HG03135 (cell line): ENCODE measurements around the gene MORN3.
A peak's percentile ranks its signal among the peaks of the same experiment; 100 is the strongest.
"Not testable (repeated sequence)": the region's sequence is repeated elsewhere in the genome, so short reads cannot be mapped to it uniquely, and the experiment has no call there.

Source experiments
- ATAC-seq: cut with Tn5 transposase; IDR thresholded peaks from one replicate; pipeline ENCODE4 v1.9.1; 2021; ENCODE audit warnings: mild to moderate bottlenecking, moderate library complexity; ENCODE audit not compliant: unreplicated experiment

Gene MORN3

DNA sequence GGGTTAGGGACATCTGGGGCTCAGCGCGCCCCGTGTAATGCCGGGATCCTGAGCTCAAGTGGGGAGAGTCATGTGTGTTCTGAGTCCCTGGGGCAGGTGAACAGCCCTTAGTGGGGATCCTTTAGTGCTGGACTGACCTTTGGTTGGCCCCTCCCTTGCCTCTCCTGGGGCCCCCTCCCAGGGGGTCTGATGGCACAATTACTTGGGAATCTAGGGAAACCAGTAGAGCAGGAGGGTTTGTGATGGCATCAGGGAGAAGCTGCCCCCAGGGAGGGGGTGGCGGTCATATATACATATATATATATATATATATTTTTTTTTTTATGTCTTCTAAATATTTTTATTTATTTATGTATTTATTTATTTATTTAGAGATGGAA is at the start of gene MORN3:
Gene MORN3 (minus strand): TSS at position 134 of the 380 bp plus-strand sequence. CDS start 171 bp downstream, outside the sequence.
- ATAC-seq, result no peak

DNA sequence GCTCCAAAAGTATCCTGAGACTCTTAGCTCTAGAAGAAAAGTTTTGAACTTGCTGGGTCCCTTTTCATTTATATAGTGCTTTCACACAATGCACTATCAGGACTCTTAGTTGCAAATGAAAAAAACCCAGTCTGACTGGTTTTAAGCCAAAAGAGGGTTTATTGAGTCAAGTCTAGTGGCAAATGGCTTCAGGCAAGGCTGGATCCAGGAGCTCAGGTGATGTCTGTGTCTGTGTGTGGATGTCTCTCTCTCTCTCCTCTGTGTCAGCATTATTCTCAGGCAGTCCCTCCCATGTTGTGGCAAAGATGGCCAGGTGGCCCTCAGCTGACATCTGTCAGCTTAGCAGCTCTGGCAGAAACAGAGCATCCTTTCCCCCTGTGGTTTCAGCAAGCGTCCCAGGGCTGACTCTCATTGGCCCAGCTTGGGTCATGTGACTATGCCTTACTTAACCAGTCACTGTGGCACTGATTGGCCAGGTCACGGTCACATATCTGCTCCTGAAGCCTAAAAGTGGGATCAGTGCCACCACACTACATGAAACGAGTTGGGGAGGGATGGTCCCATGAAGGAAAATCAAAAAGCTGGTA is 49.3 kb upstream of the MORN3 start:
- ATAC-seq, result no peak

DNA sequence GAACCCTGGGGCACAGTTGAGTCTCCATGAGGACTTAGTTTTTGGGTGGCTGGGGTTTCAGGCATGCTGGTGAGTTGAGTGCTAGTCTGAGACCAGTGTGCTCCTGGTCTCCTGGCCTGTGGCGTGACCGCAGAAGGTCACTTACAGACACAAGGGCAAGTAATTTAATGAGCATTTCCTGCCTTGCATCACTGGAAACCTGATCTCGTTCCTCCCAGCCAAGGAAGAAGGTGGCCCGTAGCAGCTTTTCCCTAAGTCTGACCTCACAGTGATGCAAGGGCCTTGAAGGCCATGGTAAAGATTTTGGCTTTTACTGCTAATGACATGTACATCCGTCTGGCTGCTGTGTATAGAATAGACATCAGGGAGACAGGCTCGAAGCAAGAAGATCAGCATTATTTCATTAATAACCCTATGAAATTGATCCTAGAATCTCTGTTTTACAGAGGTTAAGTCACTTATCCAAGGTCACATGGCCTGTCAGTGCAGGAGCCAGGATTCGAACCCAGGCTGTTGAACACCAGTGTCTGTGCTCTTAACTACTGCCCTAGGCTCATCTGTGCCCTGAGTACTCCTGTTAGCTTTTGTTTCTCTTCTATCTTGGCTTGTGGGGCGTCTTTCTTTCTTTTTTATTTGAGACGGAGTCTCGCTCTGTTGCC is 47.7 kb upstream of the MORN3 start:
- ATAC-seq, result no peak

- ATAC-seq, result no peak
These were observed 46.5 kb upstream of the MORN3 start for GRCh38 chr12:121715862-121716435.

DNA sequence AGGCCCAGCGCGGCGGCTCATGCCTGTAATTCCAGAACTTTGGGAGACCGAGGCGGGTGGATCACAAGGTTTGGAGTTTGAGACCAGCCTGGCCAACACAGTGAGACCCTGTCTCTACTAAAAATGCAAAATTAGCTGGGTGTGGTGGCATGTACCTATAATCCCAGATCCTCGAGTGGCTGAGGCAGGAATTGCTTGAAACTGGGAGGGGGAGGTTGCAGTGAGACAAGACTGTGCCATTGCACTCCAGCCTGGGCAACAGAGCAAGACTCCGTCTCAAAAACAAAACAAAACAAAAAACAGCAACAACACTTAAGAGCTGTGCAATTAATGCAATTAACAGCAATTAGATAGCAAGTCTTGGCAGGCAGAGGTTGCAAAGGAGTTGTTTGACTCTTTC is 45.6 kb upstream of the MORN3 start:
- ATAC-seq, result not testable (repeated sequence)

GRCh38 chr12:121713793-121714192 is 44.3 kb upstream of the MORN3 start:
- ATAC-seq, result no peak

- ATAC-seq, result no peak
These were observed 43.9 kb upstream of the MORN3 start for GRCh38 chr12:121713257-121713777.

DNA sequence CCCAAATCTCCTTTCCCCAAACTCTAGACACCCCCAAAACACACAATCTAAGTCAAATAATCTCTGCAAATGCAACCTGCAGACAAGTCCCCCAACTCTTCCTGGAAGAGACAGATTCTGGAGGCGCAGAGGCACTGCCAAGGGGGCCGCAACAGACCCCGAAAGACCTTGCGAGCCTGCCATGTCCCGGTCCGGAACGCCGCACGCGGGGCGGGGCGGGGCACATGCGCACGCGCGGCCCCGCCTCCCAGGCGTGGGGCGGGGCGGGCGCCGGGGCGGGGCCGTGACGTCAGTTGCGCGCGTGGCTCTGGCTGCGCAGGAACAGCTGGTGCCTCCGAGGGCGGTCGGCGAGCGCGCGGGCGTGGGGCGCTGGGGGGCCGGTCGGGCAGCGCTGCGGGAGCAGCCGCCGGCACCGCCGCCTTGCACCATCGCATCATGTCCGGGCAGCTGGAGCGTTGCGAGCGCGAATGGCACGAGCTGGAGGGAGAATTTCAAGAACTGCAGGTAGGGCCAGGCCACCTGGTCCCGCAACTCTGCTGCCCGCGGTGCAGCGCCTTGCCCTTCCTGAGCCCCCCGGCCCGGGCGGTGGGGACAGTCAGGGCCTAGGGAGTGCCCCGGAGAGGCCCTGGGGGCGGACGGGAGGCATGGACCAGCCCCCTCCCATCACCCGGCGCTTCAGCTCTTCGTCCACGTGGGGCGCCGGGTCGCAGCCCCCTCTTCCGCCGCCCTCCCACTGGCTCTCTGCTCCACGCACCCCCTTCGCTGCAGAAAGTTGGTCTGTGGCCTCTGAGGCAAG is 43.2 kb upstream of the MORN3 start, which contains the start of gene TMEM120B:
Gene TMEM120B (plus strand): TSS at position 292 of the 796 bp plus-strand sequence. CDS start 144 bp downstream, at position 436.
- peak; percentile 70 for ATAC-seq

DNA sequence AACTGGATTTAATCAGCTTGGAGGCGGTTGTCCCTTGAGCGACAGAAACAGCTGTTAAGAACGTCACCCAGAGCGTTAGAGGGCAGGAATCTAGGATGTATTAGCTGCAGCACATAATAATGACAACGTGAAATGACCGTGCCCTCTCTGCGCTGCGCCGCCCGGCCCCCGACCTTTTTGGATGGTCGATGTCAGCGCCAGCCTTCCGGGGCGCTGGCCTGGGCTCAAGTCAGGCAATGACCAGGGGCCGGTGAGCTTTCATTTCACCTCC is 42.7 kb upstream of the MORN3 start:
- peak; percentile 33 for ATAC-seq

DNA sequence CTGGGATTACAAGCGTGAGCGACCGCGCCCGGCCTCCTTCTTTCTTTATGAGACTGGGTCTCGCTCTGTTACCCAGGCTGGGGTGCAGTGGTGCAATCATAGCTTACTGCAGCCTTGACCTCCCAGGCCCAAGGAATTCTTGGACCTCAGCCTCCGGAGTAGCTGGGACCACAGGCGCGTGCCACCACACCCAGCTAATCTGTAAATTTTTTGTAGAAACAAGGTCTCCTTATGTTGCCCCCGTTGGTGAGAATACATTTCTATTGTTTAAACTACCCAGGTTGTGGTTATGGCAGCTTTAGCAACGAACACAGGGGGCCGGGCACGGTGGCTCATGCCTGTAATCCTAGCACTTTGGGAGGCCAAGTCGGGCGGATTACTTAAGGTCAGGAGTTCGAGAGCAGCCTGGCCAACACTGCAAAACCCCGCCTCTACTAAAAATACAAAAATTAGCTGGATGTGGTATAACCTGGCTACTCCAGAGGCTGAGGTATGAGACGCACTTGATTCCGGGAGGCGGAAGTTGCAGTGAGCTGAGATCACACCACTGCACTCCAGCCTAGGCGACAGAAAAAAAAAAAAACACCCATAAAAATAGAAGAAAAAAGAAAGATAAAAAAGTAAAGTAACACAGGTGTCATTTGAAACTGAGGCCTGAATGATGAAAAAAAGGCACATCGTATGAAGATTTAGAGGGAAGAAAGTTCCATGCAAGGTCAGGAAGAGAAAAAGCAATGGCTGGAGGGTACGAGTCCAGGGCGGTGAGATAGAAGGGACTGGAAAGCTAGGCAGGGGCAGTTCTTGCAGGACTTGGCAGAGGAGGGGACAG is 42.1 kb upstream of the MORN3 start:
- ATAC-seq, result no peak

DNA sequence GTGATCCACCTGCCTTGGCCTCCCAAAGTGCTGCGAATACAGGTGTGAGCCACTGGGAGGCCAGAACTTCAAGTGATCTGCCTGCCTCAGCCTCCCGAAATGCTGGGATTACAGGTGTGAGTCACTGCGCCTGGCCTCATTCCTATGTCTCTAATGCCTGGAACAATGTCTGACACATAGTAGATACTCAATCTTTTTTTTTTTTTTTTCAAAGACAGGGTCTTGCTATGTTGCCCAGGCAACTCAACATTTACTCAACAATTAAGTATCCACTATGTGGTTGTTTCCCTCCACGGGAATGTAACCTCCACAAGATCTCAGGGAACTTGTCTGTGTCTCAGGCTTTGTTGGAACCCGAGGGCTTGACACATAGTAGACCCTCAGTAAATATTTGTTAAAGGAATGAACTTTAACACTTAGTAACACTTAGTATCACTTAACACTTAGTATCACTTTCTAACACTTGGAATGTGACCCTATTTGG is 40.1 kb upstream of the MORN3 start:
- no peak for ATAC-seq

GRCh38 chr12:121709064-121709424 is 39.6 kb upstream of the MORN3 start:
- ATAC-seq, result not testable (repeated sequence)

DNA sequence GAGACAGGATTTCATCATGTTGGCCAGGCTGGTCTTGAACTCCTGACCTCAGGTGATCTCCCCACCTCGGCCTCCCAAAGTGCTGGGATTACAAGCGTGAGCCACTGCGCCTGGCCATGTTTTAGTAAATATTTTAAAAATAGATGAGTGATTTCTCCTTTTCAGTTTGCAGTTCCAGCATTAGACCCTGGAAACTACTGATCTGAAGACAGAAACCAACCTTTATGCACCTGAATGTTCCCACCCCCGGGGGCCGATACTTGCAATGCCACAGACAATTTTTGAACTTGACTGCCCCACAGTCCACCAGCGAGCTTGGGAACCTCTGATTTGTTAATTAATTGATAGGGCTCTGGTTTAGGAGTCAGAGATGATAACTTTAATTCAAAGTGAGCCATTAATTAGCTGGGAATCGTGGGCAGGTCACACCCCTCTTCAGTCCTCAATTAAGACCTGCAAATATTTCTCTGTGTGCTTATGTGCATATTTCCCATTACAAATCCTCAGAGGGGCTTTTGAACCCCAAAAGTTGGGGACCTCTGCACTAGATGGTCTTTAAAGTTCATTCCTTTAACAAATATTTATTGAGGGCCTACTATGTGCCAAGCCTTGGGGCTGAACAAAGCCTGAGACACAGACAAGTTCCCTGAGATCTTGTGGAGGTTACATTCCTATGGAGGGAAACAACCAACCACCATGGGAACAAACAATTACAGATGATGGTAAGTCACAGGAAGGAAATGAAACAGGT is 39.0 kb upstream of the MORN3 start:
- no peak for ATAC-seq

- ATAC-seq, result no peak
These were observed 36.1 kb upstream of the MORN3 start for GRCh38 chr12:121705514-121705913.

- no peak for ATAC-seq
These were observed 33.5 kb upstream of the MORN3 start for GRCh38 chr12:121702944-121703343.

GRCh38 chr12:121701667-121702277 is 32.3 kb upstream of the MORN3 start:
- ATAC-seq, result no peak

- not testable (repeated sequence) for ATAC-seq
These were observed 28.4 kb upstream of the MORN3 start for GRCh38 chr12:121697861-121698260.

DNA sequence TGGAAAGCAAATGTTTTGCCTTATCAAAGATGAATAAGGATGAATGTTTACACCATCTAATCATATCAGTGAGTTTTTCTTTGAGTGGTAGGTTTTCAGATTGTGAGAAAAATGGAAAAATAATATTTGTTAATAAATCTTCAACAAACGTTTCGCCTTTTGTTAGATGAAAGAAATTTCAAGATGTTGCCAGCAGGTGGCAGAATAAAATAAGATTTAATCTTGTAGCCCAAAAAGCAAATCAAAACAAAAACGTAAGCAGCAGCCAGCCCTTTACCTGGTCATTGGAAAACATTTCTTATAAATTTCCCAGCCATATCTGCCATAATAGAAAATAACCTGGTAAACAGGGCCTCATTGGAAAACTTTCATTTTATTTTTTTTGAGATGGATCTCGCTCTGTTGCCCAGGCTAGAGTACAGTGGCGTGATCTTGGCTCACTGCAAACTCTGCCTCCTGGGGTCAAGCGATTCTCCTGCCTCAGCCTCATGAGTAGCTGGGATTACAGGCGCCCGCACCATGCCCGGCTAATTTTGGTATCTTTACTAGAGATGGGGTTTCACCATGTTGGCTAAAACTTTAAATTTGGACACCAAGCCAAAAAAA is 27.7 kb upstream of the MORN3 start:
- no peak for ATAC-seq

DNA sequence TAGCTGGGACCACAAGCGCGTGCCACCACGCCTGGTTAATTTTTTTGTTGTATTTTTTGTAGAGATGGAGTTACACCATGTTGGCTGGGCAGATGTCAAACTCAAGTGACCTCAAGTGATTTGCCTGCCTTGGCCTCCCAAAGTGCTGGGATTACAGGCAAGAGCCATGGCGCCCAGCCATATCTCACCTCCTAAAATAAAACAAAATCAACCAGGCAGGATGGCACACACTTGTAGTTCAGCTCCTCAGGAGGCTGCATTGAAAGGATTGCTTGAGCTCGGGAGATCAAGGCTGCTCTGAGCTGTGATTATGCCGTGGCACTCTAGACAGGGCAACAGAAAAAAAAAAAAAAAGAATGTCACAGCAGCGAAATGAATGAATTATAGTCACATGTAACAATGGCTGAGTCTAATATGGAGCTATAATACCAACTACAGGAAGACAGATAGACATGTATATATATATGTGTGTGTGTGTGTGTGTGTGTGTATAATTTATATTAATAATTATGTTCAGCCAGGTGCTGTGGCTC is 23.8 kb upstream of the MORN3 start:
- no peak for ATAC-seq
